K562 (cell line): ENCODE measurements around the gene C22orf39. TPM values are rescaled to one million over a fixed set of nuclear protein-coding genes. Genes with fewer than 3 reads are reported as not detected.

Source experiments
- BCOR ChIP-seq: fragments of 450-650 bp; IDR thresholded peaks from 2 replicates; pipeline ENCODE4 v1.6.1; 2016
- DDX20 ChIP-seq: fragments of 450-650 bp; IDR thresholded peaks from 2 replicates; pipeline ENCODE4 v1.6.1; 2016; ENCODE audit warnings: missing genetic modification characterization, low read depth, mild to moderate bottlenecking, missing compliant biosample characterization, moderate library complexity
- NEUROD1 ChIP-seq: fragments of 150-350 bp; IDR thresholded peaks from 2 replicates; pipeline ENCODE4 v1.6.1; 2014; ENCODE audit warnings: borderline replicate concordance, low read length, low read depth; ENCODE audit not compliant: partially characterized antibody
- NFXL1 ChIP-seq: fragments of 450-650 bp; formaldehyde crosslinking; IDR thresholded peaks from 2 replicates; pipeline ENCODE4 v1.4.0; 2021; ENCODE audit warnings: mild to moderate bottlenecking
- RAD21 ChIP-seq, 2 experiments: fragments of 250-450 bp in 1 of 2; fragments of 450-650 bp in 1 of 2; sonication (Bioruptor Pico) in 1 of 2; formaldehyde crosslinking in 1 of 2; IDR thresholded peaks in 1 of 2; conservative IDR thresholded peaks in 1 of 2; 2 replicates each; pipeline versions ENCODE4 v1.4.0 to v1.8.0; 2020 to 2022; ENCODE audit warnings: mild to moderate bottlenecking in 2 of 2, moderate library complexity in 1 of 2
- USF1 ChIP-seq: sonication (generic); formaldehyde crosslinking; IDR thresholded peaks from 2 replicates; pipeline ENCODE4 v1.9.0; 2022; ENCODE audit warnings: mild to moderate bottlenecking, missing genetic modification reagents
- YBX1 ChIP-seq: fragments of 450-650 bp; IDR thresholded peaks from 2 replicates; pipeline ENCODE4 v1.7.1; 2016; ENCODE audit warnings: mild to moderate bottlenecking
- ZNF263 ChIP-seq: sonication (generic); formaldehyde crosslinking; IDR thresholded peaks from 2 replicates; pipeline ENCODE4 v1.8.0; 2022; ENCODE audit warnings: mild to moderate bottlenecking, missing genetic modification reagents, borderline replicate concordance
- ZNF324 ChIP-seq: fragments of 250-450 bp; sonication (Bioruptor Pico); IDR thresholded peaks from 2 replicates; pipeline ENCODE4 v1.4.0; 2020; ENCODE audit warnings: mild to moderate bottlenecking
- ZNF57 ChIP-seq: fragments of 450-650 bp; formaldehyde crosslinking; IDR thresholded peaks from 2 replicates; pipeline ENCODE4 v1.4.0; 2020; ENCODE audit warnings: mild to moderate bottlenecking, moderate library complexity
- ZNF696 ChIP-seq: fragments of 250-450 bp; sonication (Bioruptor Pico); conservative IDR thresholded peaks from 2 replicates; pipeline ENCODE4 v1.4.0; 2020; ENCODE audit warnings: mild to moderate bottlenecking, moderate library complexity
- polyA plus RNA-seq, 8 experiments: library from polyadenylated mRNA; depleted of rRNA in 4 of 8; stranded (reverse) in 5 of 8; unstranded in 3 of 8; fragments of >200 nt; fragmentation: Nextera tagmentation in 2 of 8; fragmentation: Illumina TruSeq in 1 of 8; extraction: Ambion mirVana in 2 of 8; extraction: Trizol in 1 of 8; gene quantifications; 2 replicates each; pipeline versions ENCODE4 v1.2.1 to v1.2.3, GENCODE V29; 2011 to 2014; ENCODE audit warnings: inconsistent platforms in 1 of 8, missing spikeins in 1 of 8
- total RNA-seq, 7 experiments: library from RNA; depleted of rRNA in 6 of 7; stranded (reverse); fragments of >200 nt in 6 of 7; fragmentation: Illumina TruSeq in 2 of 7; extraction: Trizol in 2 of 7; gene quantifications; 2 replicates each; pipeline versions ENCODE4 v1.2.1 to v1.2.3, GENCODE V29; 2011 to 2021; ENCODE audit warnings: low replicate concordance in 1 of 7
- TF ChIP-seq, protein P1 (sequence below): fragments of 250-450 bp; sonication (Bioruptor Pico); IDR thresholded peaks from 2 replicates; pipeline ENCODE4 v1.4.0; 2020; ENCODE audit warnings: mild to moderate bottlenecking
- TF ChIP-seq, protein P2 (sequence below): fragments of 450-650 bp; formaldehyde crosslinking; IDR thresholded peaks from 2 replicates; pipeline ENCODE4 v1.4.0; 2022; ENCODE audit warnings: mild to moderate bottlenecking, moderate library complexity
- TF ChIP-seq, protein P3 (sequence below), 2 experiments: IDR thresholded peaks; 2 replicates each; pipeline ENCODE4 v1.6.1; 2011; ENCODE audit warnings: borderline replicate concordance in 1 of 2, control low read depth in 1 of 2, low read depth in 1 of 2, low read length in 1 of 2, mild to moderate bottlenecking in 1 of 2, mixed read lengths in 1 of 2, moderate library complexity in 1 of 2; ENCODE audit not compliant: insufficient read depth in 1 of 2, insufficient read length in 1 of 2, poor library complexity in 1 of 2, severe bottlenecking in 1 of 2; ENCODE audit errors: extremely low read depth in 1 of 2
- TF ChIP-seq, protein P4 (sequence below), 2 experiments: fragments of 150-350 bp in 1 of 2; IDR thresholded peaks; 2 replicates each; pipeline ENCODE4 v1.6.1; 2012 to 2016; ENCODE audit warnings: low read depth in 2 of 2, low read length in 2 of 2, mild to moderate bottlenecking in 1 of 2, moderate library complexity in 1 of 2
- TF ChIP-seq, protein P5 (sequence below): fragments of 450-650 bp; formaldehyde crosslinking; IDR thresholded peaks from 2 replicates; pipeline ENCODE4 v1.4.0; 2020; ENCODE audit warnings: mild to moderate bottlenecking, moderate library complexity

C22orf39 gene
- total and polyA plus RNA-seq, 9 of the 15 experiments (the other 6 are each of a cell fraction or from before 2014, with no cell fraction given), result 20.4 to 139 (median 66.8) TPM

GRCh38 chr22:19432133-19432851, 15.2 kb downstream of the C22orf39 start, which contains the start of gene MRPL40 (continued):
- TF ChIP-seq NFXL1 (CRISPR knock-in tag) (0 out of 2 replicates have a peak, but pooled peaks have one; percentile 3), ZNF696 (no peak), USF1 (CRISPR knock-in tag) (no peak), YBX1 (no peak), ZNF263 (CRISPR knock-in tag) (no peak), DDX20 (tag) (no peak), ZNF324 (CRISPR knock-in tag) (peak; percentile 65), RAD21 (CRISPR knock-in tag; conservative IDR thresholded peaks at IDR 0.05 in 1 of 2, IDR thresholded peaks at IDR 0.05 in 1 of 2) (peak; percentile 31 to 59; a peak in 3 of 4 replicates), ZNF57 (CRISPR knock-in tag) (peak; percentile 91), BCOR (no peak), NEUROD1 (peak; percentile 98)
- TF ChIP-seq, protein P1, sequence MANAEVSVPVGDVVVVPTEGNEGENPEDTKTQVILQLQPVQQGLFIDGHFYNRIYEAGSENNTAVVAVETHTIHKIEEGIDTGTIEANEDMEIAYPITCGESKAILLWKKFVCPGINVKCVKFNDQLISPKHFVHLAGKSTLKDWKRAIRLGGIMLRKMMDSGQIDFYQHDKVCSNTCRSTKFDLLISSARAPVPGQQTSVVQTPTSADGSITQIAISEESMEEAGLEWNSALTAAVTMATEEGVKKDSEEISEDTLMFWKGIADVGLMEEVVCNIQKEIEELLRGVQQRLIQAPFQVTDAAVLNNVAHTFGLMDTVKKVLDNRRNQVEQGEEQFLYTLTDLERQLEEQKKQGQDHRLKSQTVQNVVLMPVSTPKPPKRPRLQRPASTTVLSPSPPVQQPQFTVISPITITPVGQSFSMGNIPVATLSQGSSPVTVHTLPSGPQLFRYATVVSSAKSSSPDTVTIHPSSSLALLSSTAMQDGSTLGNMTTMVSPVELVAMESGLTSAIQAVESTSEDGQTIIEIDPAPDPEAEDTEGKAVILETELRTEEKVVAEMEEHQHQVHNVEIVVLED (CRISPR knock-in tag), result peak; percentile 100
- TF ChIP-seq, protein P2, sequence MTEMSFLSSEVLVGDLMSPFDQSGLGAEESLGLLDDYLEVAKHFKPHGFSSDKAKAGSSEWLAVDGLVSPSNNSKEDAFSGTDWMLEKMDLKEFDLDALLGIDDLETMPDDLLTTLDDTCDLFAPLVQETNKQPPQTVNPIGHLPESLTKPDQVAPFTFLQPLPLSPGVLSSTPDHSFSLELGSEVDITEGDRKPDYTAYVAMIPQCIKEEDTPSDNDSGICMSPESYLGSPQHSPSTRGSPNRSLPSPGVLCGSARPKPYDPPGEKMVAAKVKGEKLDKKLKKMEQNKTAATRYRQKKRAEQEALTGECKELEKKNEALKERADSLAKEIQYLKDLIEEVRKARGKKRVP, result peak; percentile 77
- TF ChIP-seq, protein P3, sequence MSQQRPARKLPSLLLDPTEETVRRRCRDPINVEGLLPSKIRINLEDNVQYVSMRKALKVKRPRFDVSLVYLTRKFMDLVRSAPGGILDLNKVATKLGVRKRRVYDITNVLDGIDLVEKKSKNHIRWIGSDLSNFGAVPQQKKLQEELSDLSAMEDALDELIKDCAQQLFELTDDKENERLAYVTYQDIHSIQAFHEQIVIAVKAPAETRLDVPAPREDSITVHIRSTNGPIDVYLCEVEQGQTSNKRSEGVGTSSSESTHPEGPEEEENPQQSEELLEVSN (IDR thresholded peaks at IDR 0.05; ENCODE audit: borderline replicate concordance in 1 of 2, extremely low read depth in 1 of 2, insufficient read depth in 1 of 2, insufficient read length in 1 of 2, low read depth in 1 of 2, low read length in 1 of 2, poor library complexity in 1 of 2, severe bottlenecking in 1 of 2), result peak; percentile 96
- TF ChIP-seq, protein P4, sequence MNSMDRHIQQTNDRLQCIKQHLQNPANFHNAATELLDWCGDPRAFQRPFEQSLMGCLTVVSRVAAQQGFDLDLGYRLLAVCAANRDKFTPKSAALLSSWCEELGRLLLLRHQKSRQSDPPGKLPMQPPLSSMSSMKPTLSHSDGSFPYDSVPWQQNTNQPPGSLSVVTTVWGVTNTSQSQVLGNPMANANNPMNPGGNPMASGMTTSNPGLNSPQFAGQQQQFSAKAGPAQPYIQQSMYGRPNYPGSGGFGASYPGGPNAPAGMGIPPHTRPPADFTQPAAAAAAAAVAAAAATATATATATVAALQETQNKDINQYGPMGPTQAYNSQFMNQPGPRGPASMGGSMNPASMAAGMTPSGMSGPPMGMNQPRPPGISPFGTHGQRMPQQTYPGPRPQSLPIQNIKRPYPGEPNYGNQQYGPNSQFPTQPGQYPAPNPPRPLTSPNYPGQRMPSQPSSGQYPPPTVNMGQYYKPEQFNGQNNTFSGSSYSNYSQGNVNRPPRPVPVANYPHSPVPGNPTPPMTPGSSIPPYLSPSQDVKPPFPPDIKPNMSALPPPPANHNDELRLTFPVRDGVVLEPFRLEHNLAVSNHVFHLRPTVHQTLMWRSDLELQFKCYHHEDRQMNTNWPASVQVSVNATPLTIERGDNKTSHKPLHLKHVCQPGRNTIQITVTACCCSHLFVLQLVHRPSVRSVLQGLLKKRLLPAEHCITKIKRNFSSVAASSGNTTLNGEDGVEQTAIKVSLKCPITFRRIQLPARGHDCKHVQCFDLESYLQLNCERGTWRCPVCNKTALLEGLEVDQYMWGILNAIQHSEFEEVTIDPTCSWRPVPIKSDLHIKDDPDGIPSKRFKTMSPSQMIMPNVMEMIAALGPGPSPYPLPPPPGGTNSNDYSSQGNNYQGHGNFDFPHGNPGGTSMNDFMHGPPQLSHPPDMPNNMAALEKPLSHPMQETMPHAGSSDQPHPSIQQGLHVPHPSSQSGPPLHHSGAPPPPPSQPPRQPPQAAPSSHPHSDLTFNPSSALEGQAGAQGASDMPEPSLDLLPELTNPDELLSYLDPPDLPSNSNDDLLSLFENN (IDR thresholded peaks at IDR 0.05; ENCODE audit: low read depth in 2 of 2, low read length in 2 of 2), result peak; percentile 60 to 95; a peak in 3 of 4 replicates
- TF ChIP-seq, protein P5, sequence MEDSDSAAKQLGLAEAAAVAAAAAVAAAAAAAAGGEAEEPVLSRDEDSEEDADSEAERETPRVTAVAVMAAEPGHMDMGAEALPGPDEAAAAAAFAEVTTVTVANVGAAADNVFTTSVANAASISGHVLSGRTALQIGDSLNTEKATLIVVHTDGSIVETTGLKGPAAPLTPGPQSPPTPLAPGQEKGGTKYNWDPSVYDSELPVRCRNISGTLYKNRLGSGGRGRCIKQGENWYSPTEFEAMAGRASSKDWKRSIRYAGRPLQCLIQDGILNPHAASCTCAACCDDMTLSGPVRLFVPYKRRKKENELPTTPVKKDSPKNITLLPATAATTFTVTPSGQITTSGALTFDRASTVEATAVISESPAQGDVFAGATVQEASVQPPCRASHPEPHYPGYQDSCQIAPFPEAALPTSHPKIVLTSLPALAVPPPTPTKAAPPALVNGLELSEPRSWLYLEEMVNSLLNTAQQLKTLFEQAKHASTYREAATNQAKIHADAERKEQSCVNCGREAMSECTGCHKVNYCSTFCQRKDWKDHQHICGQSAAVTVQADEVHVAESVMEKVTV (CRISPR knock-in tag), result peak; percentile 27
